ENCODE results near the gene EIF3A.
"Not testable (repeated sequence)": the region's sequence is repeated elsewhere in the genome, so short reads cannot be mapped to it uniquely, and the experiment has no call there.

Gene EIF3A, protein sequence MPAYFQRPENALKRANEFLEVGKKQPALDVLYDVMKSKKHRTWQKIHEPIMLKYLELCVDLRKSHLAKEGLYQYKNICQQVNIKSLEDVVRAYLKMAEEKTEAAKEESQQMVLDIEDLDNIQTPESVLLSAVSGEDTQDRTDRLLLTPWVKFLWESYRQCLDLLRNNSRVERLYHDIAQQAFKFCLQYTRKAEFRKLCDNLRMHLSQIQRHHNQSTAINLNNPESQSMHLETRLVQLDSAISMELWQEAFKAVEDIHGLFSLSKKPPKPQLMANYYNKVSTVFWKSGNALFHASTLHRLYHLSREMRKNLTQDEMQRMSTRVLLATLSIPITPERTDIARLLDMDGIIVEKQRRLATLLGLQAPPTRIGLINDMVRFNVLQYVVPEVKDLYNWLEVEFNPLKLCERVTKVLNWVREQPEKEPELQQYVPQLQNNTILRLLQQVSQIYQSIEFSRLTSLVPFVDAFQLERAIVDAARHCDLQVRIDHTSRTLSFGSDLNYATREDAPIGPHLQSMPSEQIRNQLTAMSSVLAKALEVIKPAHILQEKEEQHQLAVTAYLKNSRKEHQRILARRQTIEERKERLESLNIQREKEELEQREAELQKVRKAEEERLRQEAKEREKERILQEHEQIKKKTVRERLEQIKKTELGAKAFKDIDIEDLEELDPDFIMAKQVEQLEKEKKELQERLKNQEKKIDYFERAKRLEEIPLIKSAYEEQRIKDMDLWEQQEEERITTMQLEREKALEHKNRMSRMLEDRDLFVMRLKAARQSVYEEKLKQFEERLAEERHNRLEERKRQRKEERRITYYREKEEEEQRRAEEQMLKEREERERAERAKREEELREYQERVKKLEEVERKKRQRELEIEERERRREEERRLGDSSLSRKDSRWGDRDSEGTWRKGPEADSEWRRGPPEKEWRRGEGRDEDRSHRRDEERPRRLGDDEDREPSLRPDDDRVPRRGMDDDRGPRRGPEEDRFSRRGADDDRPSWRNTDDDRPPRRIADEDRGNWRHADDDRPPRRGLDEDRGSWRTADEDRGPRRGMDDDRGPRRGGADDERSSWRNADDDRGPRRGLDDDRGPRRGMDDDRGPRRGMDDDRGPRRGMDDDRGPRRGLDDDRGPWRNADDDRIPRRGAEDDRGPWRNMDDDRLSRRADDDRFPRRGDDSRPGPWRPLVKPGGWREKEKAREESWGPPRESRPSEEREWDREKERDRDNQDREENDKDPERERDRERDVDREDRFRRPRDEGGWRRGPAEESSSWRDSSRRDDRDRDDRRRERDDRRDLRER (N-terminal part only)

GRCh38 chr10:119080521-119081259 lies at the start of gene EIF3A:
EIF3A (minus strand) TSS chr10:119080817; CDS start chr10:119080676, 141 bp downstream.
- peak; percentile 94 for DNase-seq
- in situ Hi-C loops (cut with MboI; ENCODE audit: low pct_unique_long_range_greater_than_20kb, low sequenced_read_pairs) = no loop called here

DNA sequence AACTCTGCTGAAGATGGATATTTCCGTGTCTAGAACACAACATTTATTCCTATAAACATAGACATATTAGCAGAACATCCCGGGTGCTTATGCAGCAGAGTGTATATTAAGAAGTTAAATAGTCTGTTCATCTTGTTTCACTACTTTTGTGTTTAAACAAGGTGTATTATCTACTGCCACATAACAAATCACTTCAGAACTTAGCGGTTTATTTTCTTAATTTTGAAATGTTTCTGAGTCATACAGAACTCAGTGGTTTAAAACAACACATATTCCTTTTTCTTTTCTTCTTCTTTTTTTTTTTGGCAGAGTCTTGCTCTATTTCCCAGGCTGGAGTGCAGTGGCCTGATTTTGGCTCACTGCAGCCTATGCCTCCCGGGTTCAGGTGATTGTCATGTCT lies 49.1 kb upstream of the EIF3A start:
- in situ Hi-C loops (cut with MboI; ENCODE audit: low pct_unique_long_range_greater_than_20kb, low sequenced_read_pairs) = no loop called here
- no peak for DNase-seq

- DNase-seq = no peak
- in situ Hi-C loops (cut with MboI; ENCODE audit: low pct_unique_long_range_greater_than_20kb, low sequenced_read_pairs) = no loop called here
Observed at GRCh38 chr10:119125942-119126341, 45.3 kb upstream of the EIF3A start.

DNA sequence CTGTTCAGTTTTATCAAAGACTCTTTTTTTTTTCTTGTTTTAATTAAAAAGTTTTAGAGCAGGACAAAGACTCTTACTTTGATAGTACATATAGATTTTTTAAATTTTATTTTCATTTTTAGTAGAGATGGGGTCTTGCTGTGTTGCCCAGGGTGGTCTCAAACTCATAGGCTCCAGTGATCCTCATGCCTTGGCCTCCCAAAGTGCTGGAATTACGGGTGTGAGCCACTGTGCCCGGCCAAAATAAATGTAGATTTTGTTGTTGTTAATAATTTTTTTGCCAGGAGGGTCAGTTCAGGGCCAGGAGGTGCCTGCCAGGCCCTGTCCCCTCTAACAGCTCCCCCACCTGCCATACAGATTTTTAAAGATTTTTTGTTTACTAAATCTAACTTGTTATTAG lies 40.3 kb upstream of the EIF3A start:
- DNase-seq = no peak
- in situ Hi-C loops (cut with MboI; ENCODE audit: low pct_unique_long_range_greater_than_20kb, low sequenced_read_pairs) = no loop called here

DNA sequence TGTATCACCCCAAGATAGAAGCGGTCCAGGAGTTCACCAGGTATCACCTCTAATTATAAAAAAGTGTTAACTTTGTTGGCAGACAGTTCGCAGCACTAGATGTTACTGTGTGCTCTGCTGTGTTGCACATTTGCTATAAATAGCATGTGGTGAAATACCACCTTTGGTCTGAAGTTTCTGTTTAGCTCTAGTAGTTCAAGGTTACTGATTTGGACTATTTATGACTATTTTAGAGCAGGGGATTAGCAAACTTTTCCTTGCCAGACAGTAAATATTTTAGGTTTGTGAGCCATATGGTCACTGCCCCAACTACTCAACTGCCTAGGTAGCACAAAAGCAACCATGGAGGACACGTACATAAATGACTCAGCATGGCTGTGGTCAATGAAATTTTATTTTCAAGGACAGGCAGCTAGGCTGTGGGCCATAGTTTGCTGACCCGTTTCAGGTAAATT lies 39.8 kb upstream of the EIF3A start:
- DNase-seq = no peak
- in situ Hi-C loops (cut with MboI; ENCODE audit: low pct_unique_long_range_greater_than_20kb, low sequenced_read_pairs) = no loop called here

- in situ Hi-C loops (cut with MboI; ENCODE audit: low pct_unique_long_range_greater_than_20kb, low sequenced_read_pairs) = no loop called here
- DNase-seq = no peak
Observed at GRCh38 chr10:119119400-119119799, 38.8 kb upstream of the EIF3A start.

- in situ Hi-C loops (cut with MboI; ENCODE audit: low pct_unique_long_range_greater_than_20kb, low sequenced_read_pairs) = no loop called here
Observed at GRCh38 chr10:119118231-119118630, 37.6 kb upstream of the EIF3A start.

GRCh38 chr10:119116326-119116951 lies 35.8 kb upstream of the EIF3A start:
- DNase-seq = no peak
- in situ Hi-C loops (cut with MboI; ENCODE audit: low pct_unique_long_range_greater_than_20kb, low sequenced_read_pairs) = no loop called here

More at GRCh38 chr10:119118231-119118630, 37.6 kb upstream of the EIF3A start:
- no peak for DNase-seq

GRCh38 chr10:119115926-119116325 lies 35.3 kb upstream of the EIF3A start:
- in situ Hi-C loops (cut with MboI; ENCODE audit: low pct_unique_long_range_greater_than_20kb, low sequenced_read_pairs) = no loop called here
- DNase-seq = no peak

- no peak for DNase-seq
- in situ Hi-C loops (cut with MboI; ENCODE audit: low pct_unique_long_range_greater_than_20kb, low sequenced_read_pairs) = no loop called here
Observed at GRCh38 chr10:119113751-119114732, 33.4 kb upstream of the EIF3A start.

DNA sequence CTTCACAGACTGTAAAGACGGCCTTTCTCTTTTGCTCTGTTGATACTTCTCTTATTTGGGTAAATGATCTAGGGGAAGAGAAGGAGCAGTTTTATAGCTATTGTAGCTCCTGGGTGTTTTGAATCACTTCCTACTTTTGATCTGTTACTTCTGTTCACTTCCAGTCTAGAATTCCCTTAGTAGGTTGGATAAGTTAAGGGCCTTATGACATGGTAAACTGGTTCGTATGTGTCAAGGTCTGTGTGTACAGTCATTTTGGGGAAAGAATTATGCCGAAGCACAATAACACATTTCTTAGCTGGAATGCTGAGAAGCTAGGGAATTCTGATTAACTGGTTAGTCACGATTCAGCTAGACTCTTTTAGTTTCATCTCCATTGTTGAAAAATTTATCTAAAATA lies 31.4 kb upstream of the EIF3A start:
- DNase-seq = peak; percentile 45
- in situ Hi-C loops (cut with MboI; ENCODE audit: low pct_unique_long_range_greater_than_20kb, low sequenced_read_pairs) = no loop called here

- DNase-seq; in situ Hi-C loops (cut with MboI; ENCODE audit: low pct_unique_long_range_greater_than_20kb, low sequenced_read_pairs): not testable (repeated sequence)
Observed at GRCh38 chr10:119107771-119108170, 27.2 kb upstream of the EIF3A start.

DNA sequence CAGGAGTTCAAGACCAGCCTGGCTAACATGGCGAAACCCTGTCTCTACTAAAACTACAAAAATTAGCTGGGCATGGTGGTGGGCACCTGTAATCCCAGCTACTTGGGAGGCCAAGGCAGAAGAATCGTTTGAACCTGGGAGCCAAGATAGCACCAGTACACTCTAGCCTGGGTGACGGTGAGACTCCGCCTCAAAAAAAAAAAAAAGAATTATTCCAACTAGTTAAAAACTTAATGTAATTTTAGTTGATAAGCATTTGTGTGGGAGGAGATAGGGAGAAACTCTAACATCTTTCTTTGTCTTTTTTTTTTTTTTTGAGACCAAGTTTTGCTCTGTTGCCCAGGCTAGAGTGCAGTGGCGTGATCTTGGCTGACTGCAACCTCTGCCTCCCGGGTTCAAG lies 26.5 kb upstream of the EIF3A start:
- DNase-seq; in situ Hi-C loops (cut with MboI; ENCODE audit: low pct_unique_long_range_greater_than_20kb, low sequenced_read_pairs): not testable (repeated sequence)

GRCh38 chr10:119105899-119106298 lies 25.3 kb upstream of the EIF3A start:
- DNase-seq; in situ Hi-C loops (cut with MboI; ENCODE audit: low pct_unique_long_range_greater_than_20kb, low sequenced_read_pairs): not testable (repeated sequence)

DNA sequence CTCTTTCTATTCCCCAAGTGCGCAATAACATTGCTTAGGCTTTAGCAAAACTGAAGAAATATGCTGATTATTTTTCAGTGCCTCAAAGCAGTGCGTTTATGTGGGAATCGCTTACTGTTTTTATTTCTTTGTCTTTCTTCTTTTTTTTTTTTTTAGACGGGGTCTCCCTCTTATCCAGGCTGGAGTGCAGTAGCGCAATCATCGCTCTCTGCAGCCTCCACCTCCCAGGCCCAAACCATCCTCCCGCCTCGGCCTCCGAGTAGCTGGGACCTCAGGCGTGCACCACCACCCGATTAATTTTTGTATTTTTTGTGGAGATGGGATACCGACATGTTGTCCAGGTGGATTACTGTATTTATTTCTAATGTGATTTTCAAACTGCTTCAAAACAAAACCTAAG lies 24.5 kb upstream of the EIF3A start:
- in situ Hi-C loops (cut with MboI; ENCODE audit: low pct_unique_long_range_greater_than_20kb, low sequenced_read_pairs) = no loop called here
- DNase-seq = no peak

- DNase-seq = no peak
- in situ Hi-C loops (cut with MboI; ENCODE audit: low pct_unique_long_range_greater_than_20kb, low sequenced_read_pairs) = no loop called here
Observed at GRCh38 chr10:119104654-119105015, 24.0 kb upstream of the EIF3A start.
